Astrocyte of the cerebellum (primary cell): ENCODE data around the gene ACSM2B.
"Not testable (repeated sequence)": the region's sequence is repeated elsewhere in the genome, so short reads cannot be mapped to it uniquely, and the experiment has no call there.

Source experiments
- DNase-seq: peaks from one replicate; pipeline ENCODE4 v3.0.0-alpha.2; 2011; ENCODE audit warnings: low read depth
- H3K4me3 ChIP-seq: 2 replicates; pipeline ENCODE4 v1.5.1; 2011; ENCODE audit warnings: mild to moderate bottlenecking, low read depth, low read length, moderate library complexity
- CTCF ChIP-seq: IDR thresholded peaks from 2 replicates; pipeline ENCODE4 v1.5.1; 2012; ENCODE audit warnings: low read length, low read depth, moderate library complexity, mild to moderate bottlenecking; ENCODE audit errors: missing control alignments
- in situ Hi-C: cut with HindIII; loops from 2 replicates; pipeline ENCODE4 v1.10.0; 2017; ENCODE audit warnings: low sequenced_read_pairs

ACSM2B gene

GRCh38 chr16:20580487-20581259 lies 4.5 kb upstream of the ACSM2B start:
- in situ Hi-C loops, DNase-seq, H3K4me3 ChIP-seq: not testable (repeated sequence)

GRCh38 chr16:20578091-20578490 lies 1.9 kb upstream of the ACSM2B start:
- DNase-seq, H3K4me3 ChIP-seq, in situ Hi-C loops: not testable (repeated sequence)

- in situ Hi-C loops, DNase-seq, H3K4me3 ChIP-seq: not testable (repeated sequence)
Observed at GRCh38 chr16:20569117-20569651, 7.0 kb downstream of the ACSM2B start.

GRCh38 chr16:20568404-20568803 lies 7.8 kb downstream of the ACSM2B start:
- in situ Hi-C loops: no loop called here
- no peak overlapping the region for H3K4me3 ChIP-seq
- TF ChIP-seq CTCF: no peak
- no peak for DNase-seq

GRCh38 chr16:20566864-20567263 lies 9.3 kb downstream of the ACSM2B start:
- no peak overlapping the region for H3K4me3 ChIP-seq
- in situ Hi-C loops: no loop called here
- DNase-seq: no peak
- TF ChIP-seq CTCF: no peak

- in situ Hi-C loops: not testable (repeated sequence)
Observed at GRCh38 chr16:20565334-20565733, 10.8 kb downstream of the ACSM2B start.

GRCh38 chr16:20564218-20564617 lies 11.9 kb downstream of the ACSM2B start:
- DNase-seq, in situ Hi-C loops, H3K4me3 ChIP-seq: not testable (repeated sequence)

More at GRCh38 chr16:20565334-20565733, 10.8 kb downstream of the ACSM2B start:
- not testable (repeated sequence) for DNase-seq, H3K4me3 ChIP-seq

- DNase-seq, in situ Hi-C loops: not testable (repeated sequence)
Observed at GRCh38 chr16:20555628-20556027, 20.5 kb downstream of the ACSM2B start.

GRCh38 chr16:20554689-20555088 lies 21.5 kb downstream of the ACSM2B start:
- DNase-seq, in situ Hi-C loops, H3K4me3 ChIP-seq: not testable (repeated sequence)

More at GRCh38 chr16:20555628-20556027, 20.5 kb downstream of the ACSM2B start:
- H3K4me3 ChIP-seq: not testable (repeated sequence)

- H3K4me3 ChIP-seq, in situ Hi-C loops, DNase-seq: not testable (repeated sequence)
Observed at GRCh38 chr16:20553493-20553892, 22.7 kb downstream of the ACSM2B start.

- H3K4me3 ChIP-seq, DNase-seq, in situ Hi-C loops: not testable (repeated sequence)
Observed at GRCh38 chr16:20546951-20547350, 29.2 kb downstream of the ACSM2B start.

GRCh38 chr16:20546278-20546853 lies 29.8 kb downstream of the ACSM2B start:
- in situ Hi-C loops: not testable (repeated sequence)

GRCh38 chr16:20540603-20541316 lies 35.4 kb downstream of the ACSM2B start:
- in situ Hi-C loops, H3K4me3 ChIP-seq, DNase-seq: not testable (repeated sequence)

More at GRCh38 chr16:20546278-20546853, 29.8 kb downstream of the ACSM2B start:
- not testable (repeated sequence) for H3K4me3 ChIP-seq, DNase-seq
